SU-DHL-6 (cell line): ENCODE results near the gene MAU2.

ENCODE experiments used
- H2AFZ ChIP-seq: fragments of 200-600 bp; sonication (generic); 2 replicates; pipeline ENCODE4 v1.6.1; 2014; ENCODE audit warnings: low read depth, mild to moderate bottlenecking, moderate library complexity, mixed read lengths, antibody characterized with exemption, low read length; ENCODE audit not compliant: severe bottlenecking
- H3F3A ChIP-seq: fragments of 200-600 bp; shearing (Covaris generic); 2 replicates; pipeline ENCODE4 v1.6.0; 2016; ENCODE audit warnings: antibody characterized with exemption, mild to moderate bottlenecking; ENCODE audit not compliant: insufficient read depth
- H3K27ac ChIP-seq: fragments of 200-600 bp; sonication (generic); 2 replicates; pipeline ENCODE4 v1.5.1; 2016; ENCODE audit warnings: low read depth, mild to moderate bottlenecking, low read length, moderate library complexity, mixed read lengths
- H3K27me3 ChIP-seq: fragments of 200-600 bp; sonication (generic), shearing (Covaris generic); 2 replicates; pipeline ENCODE4 v1.6.0; 2014; ENCODE audit warnings: mild to moderate bottlenecking, low read length
- H3K36me3 ChIP-seq: fragments of 200-600 bp; sonication (generic); 2 replicates; pipeline ENCODE4 v1.6.1; 2014; ENCODE audit warnings: mild to moderate bottlenecking, low read length, mixed read lengths
- H3K4me2 ChIP-seq: fragments of 300-600, 200-600 bp; shearing (Covaris generic), sonication (generic); 2 replicates; pipeline ENCODE4 v1.6.0; 2014; ENCODE audit warnings: low read length, low read depth, mild to moderate bottlenecking; ENCODE audit not compliant: poor library complexity, severe bottlenecking
- H3K4me3 ChIP-seq: fragments of 200-600 bp; sonication (generic); 2 replicates; pipeline ENCODE4 v1.5.1; 2014; ENCODE audit warnings: antibody characterized with exemption, low read length, mild to moderate bottlenecking, mixed read lengths; ENCODE audit not compliant: insufficient read depth, poor library complexity, severe bottlenecking
- H3K79me2 ChIP-seq: fragments of 200-600 bp; sonication (generic); 2 replicates; pipeline ENCODE4 v1.6.1; 2014; ENCODE audit warnings: mild to moderate bottlenecking, low read length, moderate library complexity; ENCODE audit not compliant: insufficient read depth
- H3K9ac ChIP-seq: fragments of 200-600 bp; sonication (generic); 2 replicates; pipeline ENCODE4 v1.7.0; 2014; ENCODE audit warnings: mild to moderate bottlenecking, low read length
- H3K9me2 ChIP-seq: fragments of 200-600 bp; sonication (generic); replicated peaks from 2 replicates; pipeline ENCODE4 v1.6.1; 2014; ENCODE audit warnings: low read length; ENCODE audit not compliant: insufficient read depth
- H3K9me3 ChIP-seq: fragments of 200-600 bp; sonication (generic); 2 replicates; pipeline ENCODE4 v1.6.1; 2014; ENCODE audit warnings: low read length, mixed read lengths; ENCODE audit not compliant: insufficient read depth
- H4K20me1 ChIP-seq: fragments of 200-600 bp; sonication (generic); 2 replicates; pipeline ENCODE4 v1.6.1; 2014; ENCODE audit warnings: low read depth, mild to moderate bottlenecking, antibody characterized with exemption, low read length, moderate library complexity, mixed read lengths
- EZH2phosphoT487 ChIP-seq: fragments of 200-600 bp; sonication (generic), shearing (Covaris generic); conservative IDR thresholded peaks from 2 replicates; pipeline ENCODE4 v1.6.1; 2018; ENCODE audit warnings: mild to moderate bottlenecking, antibody characterized with exemption, low read length, moderate library complexity, mixed read lengths
- TF ChIP-seq, protein P1 (sequence below): fragments of 200-600 bp; sonication (generic); IDR thresholded peaks from one replicate; pipeline ENCODE4 v1.5.1; 2017; ENCODE audit warnings: antibody characterized with exemption, mild to moderate bottlenecking, low read length, moderate library complexity; ENCODE audit not compliant: insufficient read depth, poor library complexity, severe bottlenecking

MAU2 gene

DNA sequence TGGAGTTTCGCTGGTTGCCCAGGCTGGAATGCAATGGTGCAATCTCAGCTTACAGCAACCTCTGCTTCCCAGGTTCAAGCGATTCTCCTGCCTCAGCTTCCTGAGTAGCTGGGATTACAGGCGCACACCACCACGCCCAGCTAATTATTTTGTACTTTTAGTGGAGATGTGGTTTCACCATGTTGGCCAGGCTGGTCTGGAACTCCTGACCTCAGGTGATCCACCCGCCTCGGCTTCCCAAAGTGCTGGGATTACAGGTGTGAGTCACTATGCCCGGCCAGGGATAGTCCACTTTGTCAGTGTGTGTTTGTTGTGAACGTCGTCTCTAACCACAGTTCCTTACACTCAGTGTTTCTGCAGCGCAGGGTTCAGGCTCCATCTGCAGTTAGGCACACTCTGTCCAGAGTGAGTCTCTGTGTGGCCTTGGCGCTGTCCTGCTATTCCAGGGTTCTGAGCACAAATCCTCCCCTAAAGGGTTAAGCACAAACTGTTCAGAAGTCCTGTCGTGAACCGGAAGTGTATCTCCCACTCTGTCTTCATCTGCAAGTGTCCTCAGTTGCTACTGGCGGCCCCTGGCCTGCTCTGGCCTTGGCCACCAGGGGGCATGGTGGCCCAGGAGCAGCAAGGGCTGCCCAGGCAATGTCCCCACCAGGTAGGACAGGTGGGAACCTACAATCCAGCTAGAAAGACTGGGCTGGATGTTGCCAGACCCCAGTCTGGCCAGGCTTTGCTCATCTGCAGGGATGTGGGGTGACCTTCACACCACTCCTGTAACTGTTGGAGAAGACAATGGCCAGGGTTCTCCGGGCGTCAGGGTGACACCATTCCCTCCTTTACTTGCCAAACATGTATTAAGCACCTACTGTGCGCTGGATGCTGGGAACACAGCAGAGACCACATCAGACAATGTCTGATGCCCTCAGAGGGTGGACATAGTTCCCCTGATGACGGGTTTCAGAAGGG is 46.1 kb downstream of the MAU2 start:
- no peaks in the 10 kb centered on the region for H4K20me1 ChIP-seq
- no peaks in the 10 kb centered on the region for H3K9me2 ChIP-seq
- H3K9ac ChIP-seq: peak overlapping the region; percentile 22; the same call in 1 of the 2 replicates
- peaks cover 8% of the 10 kb centered on the region; the same call in 1 of the 2 replicates for H3F3A ChIP-seq
- peak overlapping the region; percentile 10 for H3K4me3 ChIP-seq
- peak overlapping the region; percentile 90 for H2AFZ ChIP-seq
- no peak for TF ChIP-seq EZH2phosphoT487
- TF ChIP-seq, protein P1, sequence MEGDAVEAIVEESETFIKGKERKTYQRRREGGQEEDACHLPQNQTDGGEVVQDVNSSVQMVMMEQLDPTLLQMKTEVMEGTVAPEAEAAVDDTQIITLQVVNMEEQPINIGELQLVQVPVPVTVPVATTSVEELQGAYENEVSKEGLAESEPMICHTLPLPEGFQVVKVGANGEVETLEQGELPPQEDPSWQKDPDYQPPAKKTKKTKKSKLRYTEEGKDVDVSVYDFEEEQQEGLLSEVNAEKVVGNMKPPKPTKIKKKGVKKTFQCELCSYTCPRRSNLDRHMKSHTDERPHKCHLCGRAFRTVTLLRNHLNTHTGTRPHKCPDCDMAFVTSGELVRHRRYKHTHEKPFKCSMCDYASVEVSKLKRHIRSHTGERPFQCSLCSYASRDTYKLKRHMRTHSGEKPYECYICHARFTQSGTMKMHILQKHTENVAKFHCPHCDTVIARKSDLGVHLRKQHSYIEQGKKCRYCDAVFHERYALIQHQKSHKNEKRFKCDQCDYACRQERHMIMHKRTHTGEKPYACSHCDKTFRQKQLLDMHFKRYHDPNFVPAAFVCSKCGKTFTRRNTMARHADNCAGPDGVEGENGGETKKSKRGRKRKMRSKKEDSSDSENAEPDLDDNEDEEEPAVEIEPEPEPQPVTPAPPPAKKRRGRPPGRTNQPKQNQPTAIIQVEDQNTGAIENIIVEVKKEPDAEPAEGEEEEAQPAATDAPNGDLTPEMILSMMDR: peak; percentile 96
- no peaks in the 10 kb centered on the region for H3K27me3 ChIP-seq
- H3K9me3 ChIP-seq: no peaks in the 10 kb centered on the region
- no peaks in the 10 kb centered on the region for H3K36me3 ChIP-seq
- no peak overlapping the region for H3K27ac ChIP-seq
- no peaks in the 10 kb centered on the region for H3K79me2 ChIP-seq
- H3K4me2 ChIP-seq: peak overlapping the region; percentile 51

- Histone ChIP-seq H3K27ac (no peak overlapping the region), H3K9ac (no peak overlapping the region), H3K36me3 (no peaks in the 10 kb centered on the region), H2AFZ (no peak overlapping the region), H3K9me3 (no peaks in the 10 kb centered on the region), H3K27me3 (no peaks in the 10 kb centered on the region), H3K4me2 (no peak overlapping the region), H3K9me2 (no peaks in the 10 kb centered on the region), H4K20me1 (no peaks in the 10 kb centered on the region), H3F3A (peaks cover 8% of the 10 kb centered on the region; the same call in 1 of the 2 replicates), H3K79me2 (no peaks in the 10 kb centered on the region), H3K4me3 (no peak overlapping the region)
- TF ChIP-seq EZH2phosphoT487: no peak
- TF ChIP-seq, protein P1: no peak
These were observed 47.5 kb downstream of the MAU2 start for GRCh38 chr19:19368087-19368486.

DNA sequence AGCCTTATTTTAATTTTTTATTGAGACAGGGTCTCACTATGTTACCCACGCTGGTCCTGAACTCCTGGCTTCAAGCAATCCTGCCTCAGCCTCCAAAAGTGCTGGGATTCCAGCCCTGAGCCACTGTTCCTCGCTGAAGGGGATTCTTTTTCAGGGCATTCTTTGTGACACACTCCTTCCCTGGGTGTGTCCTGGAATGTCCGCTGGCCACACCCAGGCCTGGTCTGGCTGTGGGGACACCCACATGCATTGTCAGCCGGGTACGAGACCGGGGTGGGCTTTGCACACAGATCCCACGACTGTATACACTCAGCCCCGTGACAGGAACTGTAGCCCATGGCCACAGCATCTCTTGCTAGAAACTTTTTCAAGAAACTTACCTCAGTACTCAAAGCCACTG is 50.4 kb downstream of the MAU2 start:
- Histone ChIP-seq H3K9ac (no peak overlapping the region), H4K20me1 (no peaks in the 10 kb centered on the region), H3K79me2 (no peaks in the 10 kb centered on the region), H3K4me2 (no peak overlapping the region), H3K27ac (no peak overlapping the region), H3K36me3 (no peaks in the 10 kb centered on the region), H2AFZ (no peak overlapping the region), H3K27me3 (no peaks in the 10 kb centered on the region), H3K4me3 (no peak overlapping the region), H3F3A (no peaks in the 10 kb centered on the region), H3K9me2 (no peaks in the 10 kb centered on the region), H3K9me3 (no peaks in the 10 kb centered on the region)
- TF ChIP-seq, protein P1: no peak
- TF ChIP-seq EZH2phosphoT487: no peak
